Neural cell (in vitro differentiated cells): ENCODE results near the gene EEIG2. TPM values are rescaled to one million over a fixed set of nuclear protein-coding genes. Genes with fewer than 3 reads are reported as not detected.
"Not testable (repeated sequence)": the region's sequence is repeated elsewhere in the genome, so short reads cannot be mapped to it uniquely, and the experiment has no call there.

Source experiments
- H2AFZ ChIP-seq: fragments of 200-600, 300-800 bp; sonication (generic), shearing (Covaris generic); 2 replicates; pipeline ENCODE4 v1.6.0; 2014; ENCODE audit warnings: low read depth, mild to moderate bottlenecking, antibody characterized with exemption, low read length, moderate library complexity
- H3F3A ChIP-seq: fragments of 200-600 bp; shearing (Covaris generic); 2 replicates; pipeline ENCODE4 v1.6.1; 2016; ENCODE audit warnings: mild to moderate bottlenecking, moderate library complexity, mixed read lengths, antibody characterized with exemption, low read length; ENCODE audit not compliant: insufficient read depth, poor library complexity, severe bottlenecking
- H3K27ac ChIP-seq: fragments of 200-600, 300-800 bp; sonication (generic), shearing (Covaris generic); 2 replicates; pipeline ENCODE4 v1.5.1; 2014; ENCODE audit warnings: mild to moderate bottlenecking, low read length, moderate library complexity
- H3K27me3 ChIP-seq: fragments of 300-800, 200-600 bp; sonication (generic), shearing (Covaris generic); 2 replicates; pipeline ENCODE4 v1.6.0; 2014; ENCODE audit warnings: mild to moderate bottlenecking, low read depth, low read length, moderate library complexity; ENCODE audit not compliant: insufficient read depth
- H3K36me3 ChIP-seq: fragments of 300-800, 200-600 bp; sonication (generic), shearing (Covaris generic); 2 replicates; pipeline ENCODE4 v1.5.1; 2014; ENCODE audit warnings: mild to moderate bottlenecking, antibody characterized with exemption, low read length, moderate library complexity; ENCODE audit not compliant: insufficient read depth
- H3K4me2 ChIP-seq: fragments of 300-800, 200-600 bp; sonication (generic), shearing (Covaris generic); 2 replicates; pipeline ENCODE4 v1.6.0; 2014; ENCODE audit warnings: mild to moderate bottlenecking, low read length
- H3K4me3 ChIP-seq: fragments of 300-800, 200-600 bp; sonication (generic), shearing (Covaris generic); 2 replicates; pipeline ENCODE4 v1.5.1; 2014; ENCODE audit warnings: mild to moderate bottlenecking, low read length, moderate library complexity
- H3K79me2 ChIP-seq: fragments of 200-600 bp; shearing (Covaris generic); replicated peaks from 2 replicates; pipeline ENCODE4 v1.6.0; 2014; ENCODE audit warnings: mild to moderate bottlenecking, low read length, moderate library complexity; ENCODE audit not compliant: insufficient read depth
- H3K9ac ChIP-seq: fragments of 300-800, 200-600 bp; sonication (generic), shearing (Covaris generic); 2 replicates; pipeline ENCODE4 v1.6.1; 2016; ENCODE audit warnings: mild to moderate bottlenecking, low read length, mixed read lengths
- H3K9me2 ChIP-seq: fragments of 200-600 bp; shearing (Covaris generic); 2 replicates; pipeline ENCODE4 v1.6.1; 2016; ENCODE audit warnings: mild to moderate bottlenecking, low read length, mixed read lengths; ENCODE audit not compliant: insufficient read depth
- H3K9me3 ChIP-seq: fragments of 200-600, 300-800 bp; sonication (generic), shearing (Covaris generic); 2 replicates; pipeline ENCODE4 v1.6.1; 2016; ENCODE audit warnings: mild to moderate bottlenecking, mixed run types, low read length, moderate library complexity, mixed read lengths
- H4K20me1 ChIP-seq: fragments of 200-600 bp; shearing (Covaris generic); 2 replicates; pipeline ENCODE4 v1.6.1; 2016; ENCODE audit warnings: mild to moderate bottlenecking, mixed run types; ENCODE audit not compliant: insufficient read depth
- CTCF ChIP-seq: fragments of 450-650 bp; IDR thresholded peaks from 2 replicates; pipeline ENCODE4 v1.5.1; 2014; ENCODE audit warnings: antibody characterized with exemption, mild to moderate bottlenecking, moderate library complexity; ENCODE audit not compliant: poor library complexity, severe bottlenecking
- EP300 ChIP-seq: fragments of 450-650 bp; conservative IDR thresholded peaks from 2 replicates; pipeline ENCODE4 v1.6.1; 2014; ENCODE audit warnings: antibody characterized with exemption, mild to moderate bottlenecking, moderate library complexity; ENCODE audit not compliant: poor library complexity, severe bottlenecking
- EZH2 ChIP-seq: fragments of 200-600, 300-800 bp; shearing (Covaris generic), sonication (generic); IDR thresholded peaks from 2 replicates; pipeline ENCODE4 v1.6.1; 2014; ENCODE audit warnings: antibody characterized with exemption, low read length, borderline replicate concordance, mild to moderate bottlenecking; ENCODE audit not compliant: insufficient read depth, poor library complexity, severe bottlenecking
- MXI1 ChIP-seq: fragments of 450-650 bp; conservative IDR thresholded peaks from 2 replicates; pipeline ENCODE4 v1.6.1; 2014; ENCODE audit warnings: antibody characterized with exemption, mild to moderate bottlenecking; ENCODE audit not compliant: poor library complexity, severe bottlenecking
- POLR2AphosphoS5 ChIP-seq: IDR thresholded peaks from 2 replicates; pipeline ENCODE4 v1.6.1; 2012
- RAD21 ChIP-seq: fragments of 450-650 bp; conservative IDR thresholded peaks from 2 replicates; pipeline ENCODE4 v1.6.1; 2014; ENCODE audit warnings: antibody characterized with exemption, mild to moderate bottlenecking, moderate library complexity
- REST ChIP-seq: IDR thresholded peaks from 2 replicates; pipeline ENCODE4 v1.6.1; 2012; ENCODE audit warnings: borderline replicate concordance
- SMC3 ChIP-seq: fragments of 450-650 bp; conservative IDR thresholded peaks from 2 replicates; pipeline ENCODE4 v1.6.1; 2014; ENCODE audit warnings: antibody characterized with exemption, mild to moderate bottlenecking, moderate library complexity; ENCODE audit not compliant: poor library complexity
- TAF1 ChIP-seq: IDR thresholded peaks from 2 replicates; pipeline ENCODE4 v1.6.1; 2012; ENCODE audit warnings: low read depth
- polyA plus RNA-seq: library from polyadenylated mRNA; depleted of rRNA; stranded (reverse); fragments of >200 nt; gene quantifications from 2 replicates; pipeline ENCODE4 v1.2.3, GENCODE V29; 2014

EEIG2 gene
- polyA plus RNA-seq, 1 donor from 2014 or later: 13.1 TPM

DNA sequence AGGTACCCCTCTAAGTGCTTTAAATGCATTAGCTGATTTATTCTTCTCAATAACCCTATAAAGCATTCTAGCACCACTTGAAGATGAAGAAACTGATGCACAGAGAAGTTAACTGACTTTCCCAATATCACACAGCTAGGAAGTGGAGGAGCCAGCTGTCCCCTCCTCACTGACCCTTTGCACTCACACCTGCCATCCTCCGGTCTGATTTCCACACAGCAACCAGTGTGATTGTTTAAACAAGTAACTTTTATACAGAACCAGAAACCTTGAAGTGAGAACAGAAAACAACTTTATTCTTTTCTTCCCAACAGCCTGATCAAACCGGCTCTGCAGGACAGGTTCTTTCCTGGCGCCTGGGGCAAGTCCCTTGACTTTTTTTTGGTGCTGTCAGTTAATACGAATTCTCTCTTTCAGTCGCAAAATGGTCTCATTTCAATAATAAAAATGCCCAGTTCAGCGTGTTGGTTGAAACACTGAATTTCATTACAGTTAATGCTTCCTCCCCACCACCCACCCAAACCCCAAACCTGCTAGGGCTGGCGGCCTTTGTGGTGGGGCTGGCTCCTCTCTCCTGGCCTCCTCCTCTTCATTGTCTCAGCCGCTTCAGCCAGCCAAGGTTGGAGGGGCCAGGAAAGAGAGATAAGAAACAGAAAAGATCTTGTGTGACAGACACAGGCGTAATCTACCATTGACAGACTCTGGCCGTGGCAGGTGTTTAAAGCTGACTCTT, 26.4 kb upstream of the EEIG2 start:
- H3K4me2 ChIP-seq: no peak overlapping the region

GRCh38 chr1:108534759-108535158, 25.1 kb upstream of the EEIG2 start:
- TF ChIP-seq RAD21: no peak
- TF ChIP-seq CTCF: no peak
- TF ChIP-seq EZH2: no peak
- no peak for TF ChIP-seq MXI1
- no peak for TF ChIP-seq TAF1
- TF ChIP-seq REST: no peak
- TF ChIP-seq SMC3: no peak
- no peak for TF ChIP-seq POLR2AphosphoS5
- no peak for TF ChIP-seq EP300
- Histone ChIP-seq H3K27me3 (no peaks in the 10 kb centered on the region), H3F3A (no peaks in the 10 kb centered on the region), H3K9me2 (no peaks in the 10 kb centered on the region), H3K27ac (no peak overlapping the region), H3K9ac (no peak overlapping the region), H3K4me2 (no peak overlapping the region), H3K9me3 (no peaks in the 10 kb centered on the region), H3K4me3 (no peak overlapping the region), H2AFZ (no peak overlapping the region), H3K36me3 (no peaks in the 10 kb centered on the region), H3K79me2 (no peaks in the 10 kb centered on the region), H4K20me1 (no peaks in the 10 kb centered on the region)

More for the DNA sequence above, 26.4 kb upstream of the EEIG2 start:
- no peaks in the 10 kb centered on the region for H3K9me3 ChIP-seq
- H4K20me1 ChIP-seq: no peaks in the 10 kb centered on the region
- H3K9ac ChIP-seq: no peak overlapping the region
- H3K27me3 ChIP-seq: no peaks in the 10 kb centered on the region
- no peaks in the 10 kb centered on the region for H3K9me2 ChIP-seq
- no peaks in the 10 kb centered on the region for H3K36me3 ChIP-seq
- no peaks in the 10 kb centered on the region for H3F3A ChIP-seq
- no peak overlapping the region for H3K4me3 ChIP-seq
- H3K79me2 ChIP-seq: no peaks in the 10 kb centered on the region
- H3K27ac ChIP-seq: no peak overlapping the region
- TF ChIP-seq MXI1: no peak
- TF ChIP-seq RAD21: no peak
- no peak overlapping the region for H2AFZ ChIP-seq

GRCh38 chr1:108535315-108535897, 24.5 kb upstream of the EEIG2 start:
- H3K9me3 ChIP-seq, H4K20me1 ChIP-seq, H3K4me3 ChIP-seq, H3K27ac ChIP-seq, H3K9ac ChIP-seq, H3K9me2 ChIP-seq, H3K4me2 ChIP-seq, H3K36me3 ChIP-seq, H3F3A ChIP-seq, H3K79me2 ChIP-seq, H2AFZ ChIP-seq, H3K27me3 ChIP-seq: not testable (repeated sequence)

- H3K9me2 ChIP-seq, H3F3A ChIP-seq, H3K4me2 ChIP-seq, H3K9me3 ChIP-seq, H2AFZ ChIP-seq, H4K20me1 ChIP-seq, H3K79me2 ChIP-seq, H3K27me3 ChIP-seq, H3K27ac ChIP-seq, H3K9ac ChIP-seq, H3K4me3 ChIP-seq, H3K36me3 ChIP-seq: not testable (repeated sequence)
Observed at GRCh38 chr1:108536021-108536420, 23.9 kb upstream of the EEIG2 start.

- H3K27me3 ChIP-seq, H3K36me3 ChIP-seq, H3K79me2 ChIP-seq, H3K9me2 ChIP-seq, H3K9ac ChIP-seq, H3K4me2 ChIP-seq, H3K9me3 ChIP-seq, H4K20me1 ChIP-seq, H3K27ac ChIP-seq, H3K4me3 ChIP-seq, H3F3A ChIP-seq, H2AFZ ChIP-seq: not testable (repeated sequence)
Observed at GRCh38 chr1:108536791-108537190, 23.1 kb upstream of the EEIG2 start.
